KMS-11 (cell line): ENCODE results near the gene RADIL.

Source experiments
- H2AFZ ChIP-seq: fragments of 200-600 bp; sonication (generic); 2 replicates; pipeline ENCODE4 v1.6.1; 2016; ENCODE audit warnings: antibody characterized with exemption, mixed run types, low read depth
- H3K27ac ChIP-seq: fragments of 200-600 bp; sonication (generic); 2 replicates; pipeline ENCODE4 v1.6.1; 2016; ENCODE audit warnings: mild to moderate bottlenecking, mixed run types
- H3K27me3 ChIP-seq: fragments of 200-600 bp; sonication (generic); 2 replicates; pipeline ENCODE4 v1.6.1; 2017; ENCODE audit warnings: mild to moderate bottlenecking, low read depth, mixed run types, moderate library complexity; ENCODE audit not compliant: insufficient read depth
- H3K36me3 ChIP-seq: fragments of 200-600 bp; sonication (generic); 2 replicates; pipeline ENCODE4 v1.6.1; 2017; ENCODE audit warnings: mild to moderate bottlenecking, mixed run types; ENCODE audit not compliant: insufficient read depth
- H3K4me1 ChIP-seq: fragments of 200-600 bp; sonication (generic); 2 replicates; pipeline ENCODE4 v1.6.1; 2016; ENCODE audit warnings: mild to moderate bottlenecking, low read depth, mixed run types; ENCODE audit not compliant: poor library complexity, severe bottlenecking
- H3K4me2 ChIP-seq: fragments of 200-600 bp; sonication (generic); 2 replicates; pipeline ENCODE4 v1.7.0; 2016; ENCODE audit warnings: mild to moderate bottlenecking, mixed run types
- H3K4me3 ChIP-seq: fragments of 200-600 bp; sonication (generic); IDR thresholded peaks from 2 replicates; pipeline ENCODE4 v1.6.1; 2017; ENCODE audit warnings: low read depth, low read length, mixed read lengths; ENCODE audit not compliant: insufficient read depth
- H3K79me2 ChIP-seq: fragments of 200-600 bp; sonication (generic); 2 replicates; pipeline ENCODE4 v1.6.1; 2016; ENCODE audit warnings: low read depth, mixed run types; ENCODE audit not compliant: insufficient read depth
- H3K9ac ChIP-seq: fragments of 200-600 bp; sonication (generic); 2 replicates; pipeline ENCODE4 v1.6.1; 2016; ENCODE audit warnings: mild to moderate bottlenecking, mixed run types
- H4K20me1 ChIP-seq: fragments of 200-600 bp; sonication (generic); 2 replicates; pipeline ENCODE4 v1.6.1; 2016; ENCODE audit warnings: mild to moderate bottlenecking, mixed run types; ENCODE audit not compliant: insufficient read depth
- TF ChIP-seq, protein P1 (sequence below): fragments of 200-600 bp; sonication (generic); conservative IDR thresholded peaks from 2 replicates; pipeline ENCODE4 v1.6.1; 2017; ENCODE audit warnings: low read depth, mild to moderate bottlenecking, antibody characterized with exemption, low read length, moderate library complexity, mixed read lengths

The RADIL gene

DNA sequence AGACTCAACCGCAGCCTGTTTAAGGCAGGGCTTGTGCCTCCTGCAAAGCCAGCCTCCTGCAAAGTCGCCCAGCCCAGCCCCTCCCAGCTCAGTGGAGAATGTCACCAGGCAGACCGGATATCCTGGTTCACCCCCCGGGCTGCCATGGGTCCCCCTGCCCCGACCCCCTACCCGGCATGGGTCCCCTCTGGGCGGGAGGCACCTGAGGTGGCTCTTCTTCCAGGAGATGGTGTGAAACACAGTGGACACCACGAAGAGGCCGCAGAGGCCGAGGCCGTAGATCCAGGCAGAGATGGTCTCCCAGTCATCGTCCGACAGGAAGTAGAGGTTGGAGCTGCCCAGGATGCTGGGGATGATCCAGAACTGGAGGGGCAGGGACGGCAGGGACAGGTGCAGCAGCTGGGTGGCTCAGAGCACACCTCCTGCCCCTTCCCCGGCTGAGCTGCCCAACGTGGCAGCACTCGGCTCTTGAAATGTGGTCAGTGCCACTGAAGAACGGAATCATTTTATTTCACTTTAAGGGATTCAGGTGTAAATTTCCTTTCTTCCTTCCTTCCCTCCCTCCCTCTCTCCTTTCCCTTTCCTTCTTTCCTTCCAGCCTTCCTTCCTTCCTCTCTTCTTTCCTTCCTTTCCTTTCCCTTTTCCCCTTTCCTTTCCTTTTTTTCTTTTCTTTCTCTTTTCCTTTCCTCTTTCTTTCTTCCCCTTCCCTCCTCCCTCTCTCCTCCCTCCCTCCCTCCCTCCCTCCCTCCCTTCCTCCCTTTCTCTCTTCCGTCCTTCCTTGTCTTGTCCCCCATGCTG lies 36.7 kb upstream of the RADIL start:
- no peak overlapping the region for H3K4me2 ChIP-seq
- no peaks in the 10 kb centered on the region for H4K20me1 ChIP-seq
- TF ChIP-seq, protein P1, sequence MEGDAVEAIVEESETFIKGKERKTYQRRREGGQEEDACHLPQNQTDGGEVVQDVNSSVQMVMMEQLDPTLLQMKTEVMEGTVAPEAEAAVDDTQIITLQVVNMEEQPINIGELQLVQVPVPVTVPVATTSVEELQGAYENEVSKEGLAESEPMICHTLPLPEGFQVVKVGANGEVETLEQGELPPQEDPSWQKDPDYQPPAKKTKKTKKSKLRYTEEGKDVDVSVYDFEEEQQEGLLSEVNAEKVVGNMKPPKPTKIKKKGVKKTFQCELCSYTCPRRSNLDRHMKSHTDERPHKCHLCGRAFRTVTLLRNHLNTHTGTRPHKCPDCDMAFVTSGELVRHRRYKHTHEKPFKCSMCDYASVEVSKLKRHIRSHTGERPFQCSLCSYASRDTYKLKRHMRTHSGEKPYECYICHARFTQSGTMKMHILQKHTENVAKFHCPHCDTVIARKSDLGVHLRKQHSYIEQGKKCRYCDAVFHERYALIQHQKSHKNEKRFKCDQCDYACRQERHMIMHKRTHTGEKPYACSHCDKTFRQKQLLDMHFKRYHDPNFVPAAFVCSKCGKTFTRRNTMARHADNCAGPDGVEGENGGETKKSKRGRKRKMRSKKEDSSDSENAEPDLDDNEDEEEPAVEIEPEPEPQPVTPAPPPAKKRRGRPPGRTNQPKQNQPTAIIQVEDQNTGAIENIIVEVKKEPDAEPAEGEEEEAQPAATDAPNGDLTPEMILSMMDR = no peak
- H3K36me3 ChIP-seq = no peaks in the 10 kb centered on the region
- H3K4me1 ChIP-seq = no peaks in the 10 kb centered on the region
- no peaks in the 10 kb centered on the region for H3K27me3 ChIP-seq
- no peak overlapping the region for H3K4me3 ChIP-seq
- no peaks in the 10 kb centered on the region for H3K79me2 ChIP-seq
- H3K9ac ChIP-seq = no peak overlapping the region
- H3K27ac ChIP-seq = no peak overlapping the region
- no peak overlapping the region for H2AFZ ChIP-seq

DNA sequence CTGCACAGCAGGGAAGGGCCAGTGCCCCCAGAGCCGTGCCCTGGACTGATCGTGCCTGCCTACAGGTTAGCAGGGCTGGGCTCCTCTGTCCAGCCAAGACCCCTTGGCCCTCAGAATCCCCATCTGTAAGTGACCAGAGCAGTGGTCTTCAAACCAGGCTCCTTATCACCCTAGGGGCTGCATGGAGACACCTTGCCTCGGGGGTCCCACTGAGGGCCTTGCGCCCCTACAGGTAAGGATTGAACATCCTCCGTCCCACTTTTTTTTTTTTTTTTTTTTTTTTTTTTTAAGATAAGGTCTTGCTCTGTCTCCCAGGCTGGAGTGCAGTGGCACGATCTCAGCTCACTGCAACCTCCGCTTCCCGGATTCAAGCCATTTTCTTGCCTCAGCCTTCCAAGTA lies 32.6 kb upstream of the RADIL start:
- TF ChIP-seq, protein P1 = no peak
- Histone ChIP-seq H3K27ac (no peak overlapping the region), H3K4me3 (no peak overlapping the region), H4K20me1 (no peaks in the 10 kb centered on the region), H3K4me1 (no peaks in the 10 kb centered on the region), H3K79me2 (no peaks in the 10 kb centered on the region), H3K4me2 (no peak overlapping the region), H3K36me3 (no peaks in the 10 kb centered on the region), H3K27me3 (no peaks in the 10 kb centered on the region), H2AFZ (no peak overlapping the region), H3K9ac (no peak overlapping the region)

DNA sequence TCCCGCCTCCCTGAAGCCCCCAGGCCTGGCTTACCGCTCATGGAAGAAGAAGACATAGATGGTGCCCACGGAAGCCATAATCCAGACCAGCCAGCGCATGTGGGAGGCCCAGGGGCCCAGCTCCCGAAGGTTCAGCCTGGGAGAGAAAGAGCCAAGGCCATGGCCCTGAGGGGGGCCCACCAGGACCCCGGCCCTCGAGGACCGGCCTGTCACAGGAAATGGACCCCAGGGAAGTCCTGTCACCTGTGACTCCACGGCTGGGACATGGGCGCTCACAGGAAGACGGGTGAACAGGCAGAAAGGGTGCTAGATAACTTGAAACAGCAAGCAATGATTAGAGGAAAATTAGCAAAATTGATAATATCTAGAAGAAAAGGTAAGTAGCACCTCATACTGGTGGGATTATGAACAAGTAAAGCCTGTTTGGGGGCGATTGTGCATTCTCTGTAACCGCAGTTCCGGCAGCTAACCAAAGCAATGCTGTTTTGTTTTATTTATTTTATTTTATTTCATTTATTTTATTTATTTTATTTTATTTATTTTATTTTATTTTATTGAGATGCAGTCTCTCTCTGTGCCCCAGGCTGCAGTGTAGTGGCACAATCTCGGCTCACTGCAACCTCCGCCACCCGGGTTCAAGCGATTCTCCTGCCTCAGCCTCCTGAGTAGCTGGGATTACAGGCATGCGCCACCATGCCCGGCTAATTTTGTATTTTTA lies 27.8 kb upstream of the RADIL start:
- Histone ChIP-seq H4K20me1 (no peaks in the 10 kb centered on the region), H3K27me3 (no peaks in the 10 kb centered on the region), H2AFZ (no peak overlapping the region), H3K4me2 (no peak overlapping the region), H3K4me1 (no peaks in the 10 kb centered on the region), H3K27ac (no peak overlapping the region), H3K4me3 (no peak overlapping the region), H3K79me2 (no peaks in the 10 kb centered on the region), H3K9ac (no peak overlapping the region), H3K36me3 (no peaks in the 10 kb centered on the region)
- TF ChIP-seq, protein P1 = no peak

DNA sequence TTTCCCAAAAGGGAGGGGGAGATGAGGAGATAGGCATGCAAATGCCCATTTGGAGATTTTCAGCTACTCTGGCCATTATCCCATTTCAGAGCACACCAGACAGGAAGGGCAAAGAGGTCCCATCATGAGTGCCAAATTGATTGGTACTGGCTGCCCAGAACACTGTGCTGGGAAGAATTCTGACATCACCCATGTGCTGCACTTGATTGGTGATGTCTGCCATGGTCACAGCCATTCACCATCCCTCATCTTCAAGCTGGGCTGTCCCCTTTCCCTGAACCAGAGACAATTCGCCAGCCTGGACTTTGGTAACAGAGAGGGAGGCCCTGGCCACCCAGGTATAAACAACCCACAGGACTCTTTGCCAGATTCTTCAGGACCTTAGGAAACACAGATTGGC lies 23.2 kb upstream of the RADIL start:
- Histone ChIP-seq H3K4me3 (no peak overlapping the region), H2AFZ (no peak overlapping the region), H3K36me3 (no peaks in the 10 kb centered on the region), H3K4me2 (no peak overlapping the region), H3K4me1 (no peaks in the 10 kb centered on the region), H3K27me3 (no peaks in the 10 kb centered on the region), H4K20me1 (no peaks in the 10 kb centered on the region), H3K9ac (no peak overlapping the region), H3K79me2 (no peaks in the 10 kb centered on the region), H3K27ac (no peak overlapping the region)
- TF ChIP-seq, protein P1 = no peak
